Measurements from ENCODE around the gene KCNIP4.

KCNIP4 gene

GRCh38 chr4:21118301-21118700 is 830.3 kb downstream of the KCNIP4 start:
- no peak overlapping the region for H3K27ac ChIP-seq (ENCODE audit: low read depth, low read length)
- no peaks in the 10 kb centered on the region for H3K36me3 ChIP-seq (ENCODE audit: insufficient read depth, low read length)
- no peak overlapping the region for H3K9ac ChIP-seq (ENCODE audit: low read depth, low read length)
- H3K4me1 ChIP-seq (ENCODE audit: insufficient read depth, low read length): peaks cover 18% of the 10 kb centered on the region
- H3K27me3 ChIP-seq (ENCODE audit: insufficient read depth, low read length): no peaks in the 10 kb centered on the region
- H3K9me3 ChIP-seq (ENCODE audit: insufficient read depth, low read depth, low read length): no peaks in the 10 kb centered on the region
- WGBS: 47% methylated on average over 2 of the region's 3 CpGs
- H3K4me3 ChIP-seq (ENCODE audit: low read length): no peak overlapping the region

- H3K27ac ChIP-seq (ENCODE audit: low read depth, low read length): no peak overlapping the region
- no peak overlapping the region for H3K9ac ChIP-seq (ENCODE audit: low read depth, low read length)
- no peaks in the 10 kb centered on the region for H3K27me3 ChIP-seq (ENCODE audit: insufficient read depth, low read length)
- 91% methylated on average over 7 of the region's 7 CpGs for WGBS
- no peaks in the 10 kb centered on the region for H3K9me3 ChIP-seq (ENCODE audit: insufficient read depth, low read depth, low read length)
- no peak overlapping the region for H3K4me3 ChIP-seq (ENCODE audit: low read length)
- H3K36me3 ChIP-seq (ENCODE audit: insufficient read depth, low read length): no peaks in the 10 kb centered on the region
- peaks cover 18% of the 10 kb centered on the region for H3K4me1 ChIP-seq (ENCODE audit: insufficient read depth, low read length)
These were observed 830.9 kb downstream of the KCNIP4 start for GRCh38 chr4:21117541-21118180.

DNA sequence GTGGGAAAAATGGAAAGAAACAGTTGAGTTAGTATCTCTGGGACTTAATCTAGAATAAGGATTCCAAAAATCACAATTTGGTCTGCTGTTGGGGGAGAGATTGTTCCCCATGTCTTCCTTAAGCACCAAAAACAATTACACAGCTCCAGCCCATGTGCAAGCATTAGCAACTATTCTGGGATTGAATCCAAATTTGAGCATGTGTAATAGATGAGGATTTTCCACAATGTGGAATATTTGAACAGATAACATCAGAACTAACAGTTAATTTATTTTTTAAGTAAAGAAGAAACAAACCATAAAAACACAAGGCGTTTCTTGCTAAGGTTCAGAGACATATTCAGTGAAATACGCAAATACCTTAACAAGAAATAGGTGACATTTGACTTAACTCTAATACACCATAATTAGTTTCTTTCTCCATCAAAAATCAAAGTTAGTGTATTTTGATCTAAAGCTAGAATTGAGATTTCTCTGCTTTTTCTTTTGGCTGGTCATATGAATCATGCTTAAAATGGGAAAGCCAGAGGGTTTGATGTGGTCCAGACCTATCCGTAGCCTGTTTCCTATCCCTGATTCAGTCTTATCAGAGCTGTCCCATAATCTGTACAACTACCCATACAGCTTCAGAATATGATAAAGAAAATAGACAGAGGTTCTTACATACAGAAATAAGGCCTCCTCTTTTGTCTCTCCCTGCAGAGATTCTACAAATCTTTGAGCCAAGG is 834.9 kb downstream of the KCNIP4 start:
- no peak overlapping the region for H3K9ac ChIP-seq (ENCODE audit: low read depth, low read length)
- H3K27me3 ChIP-seq (ENCODE audit: insufficient read depth, low read length): no peaks in the 10 kb centered on the region
- H3K27ac ChIP-seq (ENCODE audit: low read depth, low read length): no peak overlapping the region
- H3K9me3 ChIP-seq (ENCODE audit: insufficient read depth, low read depth, low read length): peaks cover 9% of the 10 kb centered on the region
- WGBS: 84% methylated on average over 3 of the region's 3 CpGs
- peaks cover 13% of the 10 kb centered on the region for H3K4me1 ChIP-seq (ENCODE audit: insufficient read depth, low read length)
- no peaks in the 10 kb centered on the region for H3K36me3 ChIP-seq (ENCODE audit: insufficient read depth, low read length)
- H3K4me3 ChIP-seq (ENCODE audit: low read length): no peak overlapping the region

GRCh38 chr4:21102667-21103066 is 845.9 kb downstream of the KCNIP4 start:
- H3K9ac ChIP-seq (ENCODE audit: low read depth, low read length): no peak overlapping the region
- H3K27me3 ChIP-seq (ENCODE audit: insufficient read depth, low read length): no peaks in the 10 kb centered on the region
- no peak overlapping the region for H3K4me3 ChIP-seq (ENCODE audit: low read length)
- H3K4me1 ChIP-seq (ENCODE audit: insufficient read depth, low read length): no peaks in the 10 kb centered on the region
- no peaks in the 10 kb centered on the region for H3K36me3 ChIP-seq (ENCODE audit: insufficient read depth, low read length)
- H3K27ac ChIP-seq (ENCODE audit: low read depth, low read length): no peak overlapping the region
- no peaks in the 10 kb centered on the region for H3K9me3 ChIP-seq (ENCODE audit: insufficient read depth, low read depth, low read length)

DNA sequence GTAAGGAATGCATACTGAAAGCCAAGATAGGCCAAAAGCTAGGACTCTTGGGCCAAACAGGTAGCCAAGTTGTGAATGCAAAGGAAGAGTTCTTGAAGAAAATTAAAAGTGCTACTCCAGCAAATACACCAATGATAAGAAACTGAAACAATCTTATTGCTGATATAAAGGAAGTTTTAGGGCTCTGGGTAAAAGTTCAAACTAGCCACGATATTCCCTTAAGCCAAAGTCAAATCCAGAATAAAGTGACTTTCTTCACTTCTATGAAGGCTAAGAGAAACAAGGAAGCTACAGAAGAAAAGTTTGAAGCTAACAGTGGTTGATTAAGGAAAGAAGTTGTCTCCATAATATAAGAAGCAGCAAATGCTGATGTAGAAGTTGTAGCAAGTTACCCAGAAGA is 850.7 kb downstream of the KCNIP4 start:
- no peaks in the 10 kb centered on the region for H3K9me3 ChIP-seq (ENCODE audit: insufficient read depth, low read depth, low read length)
- H3K27ac ChIP-seq (ENCODE audit: low read depth, low read length): no peak overlapping the region
- H3K36me3 ChIP-seq (ENCODE audit: insufficient read depth, low read length): no peaks in the 10 kb centered on the region
- no peaks in the 10 kb centered on the region for H3K4me1 ChIP-seq (ENCODE audit: insufficient read depth, low read length)
- H3K4me3 ChIP-seq (ENCODE audit: low read length): no peak overlapping the region
- no CpG with 5 or more reads among the region's 1 CpG for WGBS
- no peaks in the 10 kb centered on the region for H3K27me3 ChIP-seq (ENCODE audit: insufficient read depth, low read length)
- H3K9ac ChIP-seq (ENCODE audit: low read depth, low read length): no peak overlapping the region

DNA sequence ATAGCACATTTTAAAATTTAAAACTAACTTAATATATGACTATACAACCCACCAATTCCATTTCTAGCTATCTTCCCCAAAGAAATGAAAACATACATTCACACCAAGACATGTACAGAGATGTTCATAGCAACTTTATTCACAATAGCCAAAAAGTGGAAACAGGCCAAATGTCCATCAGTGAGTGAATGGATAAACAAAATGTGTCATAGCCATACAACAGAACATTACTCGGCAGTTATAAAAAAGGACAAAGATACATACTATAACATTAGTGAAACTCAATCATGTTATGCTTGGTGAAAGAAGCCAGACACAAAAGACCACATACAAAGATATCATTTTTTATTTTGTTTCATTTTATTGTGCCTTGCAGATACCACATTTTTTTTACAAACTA is 851.5 kb downstream of the KCNIP4 start:
- no peak overlapping the region for H3K4me3 ChIP-seq (ENCODE audit: low read length)
- WGBS: 67% methylated on average over 1 of the region's 1 CpG

DNA sequence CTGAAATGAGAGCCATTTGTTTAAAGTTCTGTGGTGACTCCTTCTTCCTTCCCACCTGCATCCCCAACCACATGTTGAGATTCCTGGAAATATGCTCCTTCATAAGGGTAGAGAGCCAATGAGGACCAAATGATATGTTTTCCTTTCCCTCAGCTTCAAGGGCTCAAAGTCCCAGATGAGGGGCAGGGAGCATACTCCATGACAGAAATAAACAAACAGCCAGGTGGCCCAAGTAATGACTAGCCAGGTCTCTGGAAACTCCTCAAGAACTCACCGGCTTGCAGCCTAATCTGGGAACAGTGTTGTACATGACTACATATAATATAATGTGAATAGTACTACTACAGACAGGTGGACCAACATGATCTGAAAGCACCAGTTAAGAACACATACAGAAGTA is 856.0 kb downstream of the KCNIP4 start:
- H3K9ac ChIP-seq (ENCODE audit: low read depth, low read length): no peak overlapping the region
- H3K27me3 ChIP-seq (ENCODE audit: insufficient read depth, low read length): no peaks in the 10 kb centered on the region
- H3K9me3 ChIP-seq (ENCODE audit: insufficient read depth, low read depth, low read length): no peaks in the 10 kb centered on the region
- H3K36me3 ChIP-seq (ENCODE audit: insufficient read depth, low read length): no peaks in the 10 kb centered on the region
- H3K4me1 ChIP-seq (ENCODE audit: insufficient read depth, low read length): no peaks in the 10 kb centered on the region
- H3K27ac ChIP-seq (ENCODE audit: low read depth, low read length): no peak overlapping the region
- no peak overlapping the region for H3K4me3 ChIP-seq (ENCODE audit: low read length)
- no CpG with 5 or more reads among the region's 1 CpG for WGBS

More for the DNA sequence above, 851.5 kb downstream of the KCNIP4 start:
- Histone ChIP-seq H3K9ac (ENCODE audit: low read depth, low read length) (no peak overlapping the region), H3K27me3 (ENCODE audit: insufficient read depth, low read length) (no peaks in the 10 kb centered on the region), H3K36me3 (ENCODE audit: insufficient read depth, low read length) (no peaks in the 10 kb centered on the region), H3K27ac (ENCODE audit: low read depth, low read length) (no peak overlapping the region), H3K4me1 (ENCODE audit: insufficient read depth, low read length) (no peaks in the 10 kb centered on the region), H3K9me3 (ENCODE audit: insufficient read depth, low read depth, low read length) (no peaks in the 10 kb centered on the region)

- no peaks in the 10 kb centered on the region for H3K36me3 ChIP-seq (ENCODE audit: insufficient read depth, low read length)
- H3K4me1 ChIP-seq (ENCODE audit: insufficient read depth, low read length): no peaks in the 10 kb centered on the region
- no peak overlapping the region for H3K4me3 ChIP-seq (ENCODE audit: low read length)
- no peak overlapping the region for H3K27ac ChIP-seq (ENCODE audit: low read depth, low read length)
- no peak overlapping the region for H3K9ac ChIP-seq (ENCODE audit: low read depth, low read length)
- no peaks in the 10 kb centered on the region for H3K27me3 ChIP-seq (ENCODE audit: insufficient read depth, low read length)
- H3K9me3 ChIP-seq (ENCODE audit: insufficient read depth, low read depth, low read length): no peaks in the 10 kb centered on the region
- WGBS: 93% methylated on average over 4 of the region's 4 CpGs
These were observed 858.4 kb downstream of the KCNIP4 start for GRCh38 chr4:21090094-21090666.

- no peak overlapping the region for H3K9ac ChIP-seq (ENCODE audit: low read depth, low read length)
- H3K27me3 ChIP-seq (ENCODE audit: insufficient read depth, low read length): no peaks in the 10 kb centered on the region
- no peak overlapping the region for H3K27ac ChIP-seq (ENCODE audit: low read depth, low read length)
- H3K4me1 ChIP-seq (ENCODE audit: insufficient read depth, low read length): peaks cover 14% of the 10 kb centered on the region; the same call in 1 of the 2 replicates
- no peak overlapping the region for H3K4me3 ChIP-seq (ENCODE audit: low read length)
- no peaks in the 10 kb centered on the region for H3K36me3 ChIP-seq (ENCODE audit: insufficient read depth, low read length)
- no peaks in the 10 kb centered on the region for H3K9me3 ChIP-seq (ENCODE audit: insufficient read depth, low read depth, low read length)
These were observed 865.2 kb downstream of the KCNIP4 start for GRCh38 chr4:21083413-21083812.

- no peak overlapping the region for H3K9ac ChIP-seq (ENCODE audit: low read depth, low read length)
- no peak overlapping the region for H3K27ac ChIP-seq (ENCODE audit: low read depth, low read length)
- no peaks in the 10 kb centered on the region for H3K27me3 ChIP-seq (ENCODE audit: insufficient read depth, low read length)
- 100% methylated on average over 2 of the region's 2 CpGs for WGBS
- no peaks in the 10 kb centered on the region for H3K36me3 ChIP-seq (ENCODE audit: insufficient read depth, low read length)
- H3K4me3 ChIP-seq (ENCODE audit: low read length): no peak overlapping the region
- no peaks in the 10 kb centered on the region for H3K9me3 ChIP-seq (ENCODE audit: insufficient read depth, low read depth, low read length)
- peaks cover 3% of the 10 kb centered on the region; the same call in 1 of the 2 replicates for H3K4me1 ChIP-seq (ENCODE audit: insufficient read depth, low read length)
These were observed 870.6 kb downstream of the KCNIP4 start for GRCh38 chr4:21077967-21078366.

GRCh38 chr4:21067351-21067750 is 881.2 kb downstream of the KCNIP4 start:
- 100% methylated on average over 1 of the region's 1 CpG for WGBS

More at GRCh38 chr4:21067351-21067750, 881.2 kb downstream of the KCNIP4 start:
- Histone ChIP-seq H3K27me3 (ENCODE audit: insufficient read depth, low read length) (no peaks in the 10 kb centered on the region), H3K36me3 (ENCODE audit: insufficient read depth, low read length) (no peaks in the 10 kb centered on the region), H3K4me3 (ENCODE audit: low read length) (no peak overlapping the region), H3K9me3 (ENCODE audit: insufficient read depth, low read depth, low read length) (no peaks in the 10 kb centered on the region), H3K4me1 (ENCODE audit: insufficient read depth, low read length) (no peaks in the 10 kb centered on the region), H3K27ac (ENCODE audit: low read depth, low read length) (no peak overlapping the region), H3K9ac (ENCODE audit: low read depth, low read length) (no peak overlapping the region)

Data from HUES64 (cell line).